H4 (cell line): ENCODE measurements around the gene CLTC. TPM values are rescaled to one million over a fixed set of nuclear protein-coding genes. Genes with fewer than 3 reads are reported as not detected.

Source experiments
- DNase-seq: peaks from one replicate; pipeline ENCODE4 v3.0.0-alpha.2; 2015; ENCODE audit warnings: low spot score
- total RNA-seq: library from RNA; depleted of rRNA; stranded (reverse); fragments of >200 nt; shearing (Covaris generic); gene quantifications from 2 replicates; pipeline ENCODE4 v1.2.3, GENCODE V29; 2014; rRNA removed

The CLTC gene
- total RNA-seq, 1 experiment from 2014 or later: 362 TPM

DNA sequence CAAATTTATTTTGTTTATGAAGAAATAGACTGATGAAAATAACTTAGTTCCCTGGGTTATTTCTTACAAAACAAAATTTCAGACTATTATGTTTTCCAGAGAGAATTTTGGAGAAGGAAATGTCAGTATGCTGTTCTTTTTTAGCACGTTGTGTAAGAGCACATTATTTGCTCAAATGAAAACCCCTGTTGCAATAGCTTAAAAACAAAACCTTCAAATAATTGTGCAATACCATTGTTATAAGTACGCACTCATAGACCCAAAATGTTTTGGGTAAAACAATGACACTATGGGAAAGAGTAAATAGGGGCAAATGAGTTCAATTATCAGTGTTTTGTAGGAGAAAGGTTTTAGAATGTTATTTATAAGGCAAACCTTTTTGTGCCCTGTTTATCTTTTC is 106.0 kb downstream of the CLTC start:
- DNase-seq: no peak

DNA sequence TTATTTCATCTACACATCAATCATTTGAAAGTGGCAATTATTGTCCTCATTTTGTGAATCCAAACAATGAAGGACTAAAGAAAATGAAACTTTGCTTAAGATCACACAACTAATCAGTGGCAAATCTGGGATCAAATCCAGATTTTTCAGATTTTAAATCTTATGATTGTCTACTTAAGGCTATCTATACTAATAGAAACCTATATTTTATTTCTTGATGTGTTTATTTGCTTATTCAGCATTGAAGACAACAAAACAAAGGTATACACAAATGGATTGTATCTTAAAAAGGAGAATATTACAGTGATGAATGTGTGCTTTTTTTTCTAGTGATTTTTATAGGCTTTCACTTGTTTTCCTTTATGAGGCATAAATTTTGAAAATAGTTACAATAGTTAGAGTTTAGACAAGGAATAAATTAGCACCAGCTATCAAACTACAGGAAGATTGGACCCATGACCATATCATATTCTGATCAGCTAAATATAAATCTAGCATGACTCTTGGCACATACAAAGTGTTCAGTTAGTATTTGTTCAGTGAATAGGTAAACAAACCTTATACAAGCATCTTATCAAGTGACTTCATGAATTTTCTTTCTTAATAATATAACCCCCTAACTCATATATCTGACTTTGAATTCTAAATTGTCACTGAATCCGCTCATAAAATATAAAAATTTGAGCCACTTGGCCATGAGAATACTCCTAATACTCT is 108.3 kb downstream of the CLTC start:
- no peak for DNase-seq

DNA sequence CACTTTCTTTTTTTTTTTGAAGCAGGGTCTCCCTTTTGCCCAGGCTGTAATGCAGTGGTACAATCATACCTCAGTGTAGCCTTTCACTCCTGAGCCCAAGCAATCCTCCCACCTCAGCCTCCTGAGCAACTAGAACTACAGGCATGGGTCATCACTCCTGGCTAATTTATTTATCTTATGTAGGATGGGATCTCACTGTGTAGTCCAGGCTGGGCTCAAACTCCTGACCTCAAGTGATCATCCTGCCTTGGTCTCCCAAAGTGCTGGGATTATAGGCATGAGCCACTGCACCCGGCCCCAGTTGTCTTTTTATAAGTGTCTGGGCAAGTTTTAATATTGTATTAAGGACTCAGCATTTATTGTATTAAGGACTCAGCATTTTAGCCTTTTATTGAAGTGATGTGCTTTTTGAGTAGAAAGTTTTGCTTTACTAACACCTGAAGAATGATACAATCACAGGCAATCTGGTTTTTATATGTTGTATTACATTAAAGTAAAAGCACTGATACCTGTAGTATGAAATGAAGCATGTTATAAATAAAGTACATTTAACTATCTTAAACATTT is 110.7 kb downstream of the CLTC start:
- DNase-seq: no peak

DNA sequence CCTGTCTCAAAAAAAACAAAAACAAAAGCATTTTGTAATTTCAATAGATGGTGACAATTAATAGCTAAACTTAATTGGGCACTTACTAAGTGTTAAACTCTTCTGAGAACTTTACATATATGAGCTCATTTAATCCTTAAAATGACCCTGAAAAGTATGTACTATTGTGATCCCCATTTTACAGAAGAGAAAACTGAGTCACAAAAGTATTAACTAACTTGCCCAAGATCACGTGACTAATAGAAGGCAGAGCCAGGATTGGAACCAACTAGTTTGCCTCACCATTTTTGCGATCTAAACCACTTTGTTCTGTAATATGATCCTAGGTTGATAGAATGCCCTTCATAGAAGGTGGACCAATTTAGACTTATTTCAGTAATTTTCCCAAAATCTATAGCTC is 114.0 kb downstream of the CLTC start:
- no peak for DNase-seq

DNA sequence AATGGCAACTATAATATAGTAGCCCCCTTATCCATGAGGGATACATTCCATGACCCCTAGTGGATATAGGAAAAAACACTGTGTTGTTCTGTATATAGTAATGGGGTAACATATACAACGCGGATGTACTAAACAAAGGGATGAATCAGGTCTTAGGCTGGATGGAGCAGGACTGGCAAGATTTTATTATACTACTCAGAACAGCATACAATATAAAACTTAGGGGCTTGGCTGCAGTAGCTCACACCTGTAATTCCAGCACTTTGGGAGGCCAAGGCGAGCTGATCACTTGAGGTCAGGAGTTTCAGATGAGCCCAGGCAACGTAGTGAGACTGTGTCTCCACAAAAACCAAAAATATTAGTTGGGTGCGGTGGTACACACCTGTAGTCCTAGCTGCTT is 114.5 kb downstream of the CLTC start:
- no peak for DNase-seq

DNA sequence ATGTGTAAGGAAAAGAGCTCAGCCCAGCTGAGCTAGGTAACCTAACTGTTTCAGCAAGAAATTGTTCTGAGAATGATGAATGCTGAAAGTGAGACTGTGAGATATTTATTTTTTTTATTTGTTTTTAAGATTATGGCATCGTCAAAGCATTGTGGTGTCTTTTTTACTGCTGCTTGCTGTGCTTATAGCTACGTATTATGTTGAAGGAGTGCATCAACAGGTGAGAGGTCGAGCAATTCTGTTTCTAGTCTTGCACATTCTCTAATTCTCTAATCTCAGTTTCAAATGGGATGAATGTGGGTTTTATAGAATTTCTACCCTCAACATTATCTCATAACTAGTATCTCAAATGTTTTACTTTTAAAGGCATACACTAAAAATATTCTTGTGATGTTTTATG is 117.6 kb downstream of the CLTC start:
- no peak for DNase-seq

DNA sequence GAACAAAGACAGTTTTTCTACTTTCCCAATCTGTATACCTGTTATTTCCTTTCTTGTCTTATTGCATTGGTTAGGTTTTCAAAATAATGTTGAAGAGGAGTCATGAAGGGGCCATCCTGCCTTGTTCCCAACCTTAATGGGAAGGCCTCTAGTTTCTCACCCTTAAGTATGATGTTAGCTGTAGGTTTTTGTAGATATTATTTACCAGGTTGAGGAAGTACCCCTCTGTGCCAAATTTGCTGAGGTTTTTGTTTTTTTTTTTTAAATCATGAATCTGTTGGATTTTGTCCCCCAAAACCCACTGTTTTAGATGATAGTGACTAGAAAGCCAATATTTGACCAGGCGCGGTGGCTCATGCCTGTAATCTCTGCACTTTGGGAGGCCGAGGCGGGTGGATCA is 124.1 kb downstream of the CLTC start:
- DNase-seq: no peak

DNA sequence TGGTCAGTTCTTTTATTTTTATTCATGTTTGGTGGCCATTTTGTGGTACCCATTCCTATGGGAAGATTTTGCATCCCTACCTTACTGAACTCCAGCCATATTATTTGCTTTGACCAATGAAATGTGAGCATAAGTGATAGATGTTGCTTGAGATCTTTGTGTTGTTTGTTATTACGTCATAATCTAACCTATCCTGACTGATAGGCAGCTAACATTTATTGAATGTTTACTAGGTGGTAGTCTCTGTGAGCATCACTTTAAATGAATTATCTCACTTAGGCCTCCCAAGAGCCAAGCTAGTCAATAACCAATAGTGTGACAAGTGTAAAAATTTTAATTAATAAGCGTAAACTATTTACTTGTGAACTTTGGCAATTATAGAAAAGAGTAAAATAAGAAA is 125.3 kb downstream of the CLTC start:
- DNase-seq: no peak

Other genes with a start within 250 kb of the CLTC start
- 72.0 and 75.0 TPM in 2 replicates for gene DHX40, start 54.3 kb upstream of the CLTC start, total RNA-seq
- gene PTRH2, start 87.5 kb downstream of the CLTC start, total RNA-seq: 39.9 and 52.3 TPM in 2 replicates
- gene VMP1, start 87.8 kb downstream of the CLTC start, total RNA-seq: 224 and 239 TPM in 2 replicates